GM18907 (cell line): Measurements from ENCODE around the gene SYDE1.
"Not testable (repeated sequence)": the region's sequence is repeated elsewhere in the genome, so short reads cannot be mapped to it uniquely, and the experiment has no call there.

Experiments
- ATAC-seq: cut with Tn5 transposase; IDR thresholded peaks from one replicate; pipeline ENCODE4 v1.9.1; 2021; ENCODE audit warnings: mild to moderate bottlenecking, moderate library complexity; ENCODE audit not compliant: unreplicated experiment

Gene SYDE1, protein sequence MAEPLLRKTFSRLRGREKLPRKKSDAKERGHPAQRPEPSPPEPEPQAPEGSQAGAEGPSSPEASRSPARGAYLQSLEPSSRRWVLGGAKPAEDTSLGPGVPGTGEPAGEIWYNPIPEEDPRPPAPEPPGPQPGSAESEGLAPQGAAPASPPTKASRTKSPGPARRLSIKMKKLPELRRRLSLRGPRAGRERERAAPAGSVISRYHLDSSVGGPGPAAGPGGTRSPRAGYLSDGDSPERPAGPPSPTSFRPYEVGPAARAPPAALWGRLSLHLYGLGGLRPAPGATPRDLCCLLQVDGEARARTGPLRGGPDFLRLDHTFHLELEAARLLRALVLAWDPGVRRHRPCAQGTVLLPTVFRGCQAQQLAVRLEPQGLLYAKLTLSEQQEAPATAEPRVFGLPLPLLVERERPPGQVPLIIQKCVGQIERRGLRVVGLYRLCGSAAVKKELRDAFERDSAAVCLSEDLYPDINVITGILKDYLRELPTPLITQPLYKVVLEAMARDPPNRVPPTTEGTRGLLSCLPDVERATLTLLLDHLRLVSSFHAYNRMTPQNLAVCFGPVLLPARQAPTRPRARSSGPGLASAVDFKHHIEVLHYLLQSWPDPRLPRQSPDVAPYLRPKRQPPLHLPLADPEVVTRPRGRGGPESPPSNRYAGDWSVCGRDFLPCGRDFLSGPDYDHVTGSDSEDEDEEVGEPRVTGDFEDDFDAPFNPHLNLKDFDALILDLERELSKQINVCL

DNA sequence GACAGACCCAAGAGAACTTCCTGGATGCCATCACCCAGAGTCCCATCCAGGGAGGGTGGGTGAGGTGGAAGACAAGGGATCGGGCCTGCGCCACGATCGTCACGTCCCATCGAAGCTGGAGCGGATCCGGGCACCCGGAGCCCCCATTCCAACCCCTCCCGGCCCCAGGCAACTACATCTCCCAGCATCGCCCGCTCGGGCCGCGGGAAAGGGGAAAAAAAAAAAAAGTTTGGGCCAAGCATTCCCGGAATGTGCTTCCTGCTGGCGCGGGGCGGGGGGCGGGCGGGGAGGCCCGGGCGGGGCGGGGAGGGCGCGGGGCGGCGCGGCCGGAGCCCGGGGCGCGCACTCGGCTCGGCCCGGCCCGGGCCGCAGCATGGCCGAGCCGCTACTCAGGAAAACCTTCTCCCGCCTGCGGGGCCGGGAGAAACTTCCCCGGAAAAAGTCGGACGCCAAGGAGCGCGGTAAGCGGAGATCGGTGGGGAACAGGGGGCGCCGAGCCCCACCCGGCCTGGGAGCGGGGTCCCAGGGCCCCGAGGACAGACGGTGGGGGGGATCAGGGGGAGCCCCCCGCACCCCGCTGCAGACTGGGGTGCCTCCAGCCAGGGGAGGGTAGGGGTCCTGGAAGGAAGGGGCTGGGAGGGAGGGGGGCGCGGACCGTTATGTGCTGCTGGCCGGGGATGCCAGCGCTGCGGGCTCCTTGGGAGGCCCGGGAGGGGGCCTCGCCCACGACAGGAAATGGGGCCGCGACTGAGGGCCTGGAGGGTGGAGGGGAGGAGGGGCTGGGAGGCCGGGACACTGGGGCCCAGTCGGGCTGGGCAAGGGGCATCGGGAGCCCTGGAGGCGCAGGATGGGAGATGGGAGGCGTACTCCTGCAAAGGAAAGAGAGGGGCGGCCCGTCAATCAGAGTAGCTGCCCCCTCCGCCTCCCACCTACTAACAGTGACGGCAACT is at the start of gene SYDE1:
SYDE1 (plus strand) TSS at position 341 of the 950 bp plus-strand sequence; CDS start at position 374, 33 bp downstream.
- ATAC-seq, result no peak

- ATAC-seq, result no peak
Observed at GRCh38 chr19:15062036-15062435, 45.2 kb upstream of the SYDE1 start.

DNA sequence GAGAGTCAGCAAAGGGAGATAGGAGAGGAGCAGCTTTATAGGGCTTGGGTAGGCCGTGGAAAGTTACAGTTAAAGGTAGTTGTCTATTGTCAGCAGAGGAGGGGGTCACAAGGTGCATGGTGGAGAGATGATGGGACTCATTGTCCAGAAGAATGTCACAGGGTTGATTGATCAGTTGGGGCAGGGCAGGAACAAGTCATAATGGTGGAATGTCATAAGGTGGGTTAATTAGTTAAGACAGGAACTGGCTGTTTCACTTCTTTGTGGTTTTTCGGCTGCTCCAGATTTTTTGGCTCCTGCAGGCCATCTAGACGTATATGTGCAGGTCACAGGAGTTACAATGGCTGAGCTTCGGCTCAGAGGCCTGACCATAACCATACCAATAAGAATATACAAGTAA is 36.8 kb upstream of the SYDE1 start:
- ATAC-seq, result not testable (repeated sequence)

- ATAC-seq, result no peak
Observed at GRCh38 chr19:15072930-15073647, 34.1 kb upstream of the SYDE1 start.

DNA sequence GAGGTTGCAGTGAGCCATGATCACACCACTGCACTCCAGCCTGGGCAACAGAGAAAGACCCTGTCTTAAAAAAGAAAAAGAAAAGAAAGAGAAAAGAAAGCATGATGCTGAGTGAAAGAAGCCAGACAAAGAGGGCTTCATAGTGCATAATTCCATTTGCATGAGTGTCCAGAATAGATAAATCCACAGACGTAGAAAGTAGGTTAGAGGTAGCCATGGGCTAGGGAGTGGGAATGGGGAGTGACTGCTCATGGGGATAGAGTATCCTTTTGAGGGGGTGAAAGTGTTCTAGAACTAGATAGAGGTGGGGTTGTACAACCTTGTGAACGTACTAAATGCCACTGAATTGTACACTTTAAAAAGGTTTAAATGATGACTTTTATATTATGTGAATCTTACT is 32.8 kb upstream of the SYDE1 start:
- ATAC-seq, result no peak

DNA sequence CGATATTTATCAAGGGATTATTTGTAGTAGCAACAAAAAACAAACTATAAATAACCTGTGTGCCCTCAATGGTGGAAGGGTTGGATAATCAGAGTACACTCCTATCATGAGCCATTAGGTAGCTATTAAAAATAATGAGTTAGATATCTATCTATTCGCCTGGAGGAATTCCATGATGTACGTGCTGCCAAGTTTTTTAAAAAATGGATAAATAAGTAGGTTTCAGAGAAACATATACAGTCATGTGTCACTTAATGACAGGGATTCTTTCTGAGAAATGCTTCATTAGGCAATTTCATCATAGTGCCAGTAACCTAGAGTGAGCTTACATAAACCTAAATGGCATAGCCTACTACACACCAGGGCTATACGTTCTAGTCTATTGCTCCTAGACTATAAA is 31.4 kb upstream of the SYDE1 start:
- ATAC-seq, result no peak

DNA sequence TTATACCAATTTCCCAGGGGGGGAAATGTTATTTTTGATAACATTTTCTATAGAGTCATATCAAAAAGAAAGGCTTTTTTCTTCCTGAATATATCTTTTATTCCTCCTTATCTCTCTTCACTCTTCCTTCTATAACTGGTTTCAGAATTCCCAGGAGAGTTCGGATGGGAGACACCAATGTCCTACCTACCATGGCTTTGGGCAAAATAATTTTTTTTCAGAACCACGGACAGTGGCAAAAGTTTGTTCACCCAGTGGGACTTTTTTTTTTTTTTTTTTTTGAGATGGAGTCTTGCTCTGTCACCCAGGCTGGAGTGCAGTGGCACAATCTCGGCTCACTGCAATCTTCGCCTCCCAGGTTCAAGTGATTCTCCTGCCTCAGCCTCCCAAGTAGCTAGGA is 27.2 kb upstream of the SYDE1 start:
- not testable (repeated sequence) for ATAC-seq

- ATAC-seq, result no peak
Observed at GRCh38 chr19:15081911-15082310, 25.3 kb upstream of the SYDE1 start, which contains the start of gene OR1I1. TSS of gene OR1I1 (plus strand) at chr19:15082211. CDS start at chr19:15087066, 4,855 bp downstream.

GRCh38 chr19:15087182-15087581 is 20.0 kb upstream of the SYDE1 start:
- ATAC-seq, result no peak

GRCh38 chr19:15091918-15092753 is 15.1 kb upstream of the SYDE1 start:
- ATAC-seq, result no peak

DNA sequence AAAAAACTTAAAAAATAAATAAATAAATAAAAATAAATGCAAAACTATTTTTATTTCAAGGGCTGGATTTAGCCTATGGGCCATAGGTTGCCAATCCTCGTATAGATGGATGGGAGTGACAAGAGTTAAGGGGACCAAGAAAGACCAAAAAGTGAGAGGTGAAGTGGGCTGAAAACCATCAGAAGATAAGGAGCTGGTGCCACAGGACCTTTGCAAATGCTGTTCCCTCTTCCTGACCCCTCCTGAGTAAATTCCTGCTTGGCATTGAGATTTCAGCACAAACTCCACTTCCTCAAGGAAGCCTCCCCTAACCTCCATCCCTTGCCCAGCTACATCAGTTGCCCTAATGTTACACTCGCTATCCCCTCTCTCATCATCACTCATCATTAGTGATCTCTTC is 14.2 kb upstream of the SYDE1 start:
- ATAC-seq, result no peak

- no peak for ATAC-seq
Observed at GRCh38 chr19:15096223-15096622, 11.0 kb upstream of the SYDE1 start.

GRCh38 chr19:15097980-15098379 is 9.2 kb upstream of the SYDE1 start:
- not testable (repeated sequence) for ATAC-seq

DNA sequence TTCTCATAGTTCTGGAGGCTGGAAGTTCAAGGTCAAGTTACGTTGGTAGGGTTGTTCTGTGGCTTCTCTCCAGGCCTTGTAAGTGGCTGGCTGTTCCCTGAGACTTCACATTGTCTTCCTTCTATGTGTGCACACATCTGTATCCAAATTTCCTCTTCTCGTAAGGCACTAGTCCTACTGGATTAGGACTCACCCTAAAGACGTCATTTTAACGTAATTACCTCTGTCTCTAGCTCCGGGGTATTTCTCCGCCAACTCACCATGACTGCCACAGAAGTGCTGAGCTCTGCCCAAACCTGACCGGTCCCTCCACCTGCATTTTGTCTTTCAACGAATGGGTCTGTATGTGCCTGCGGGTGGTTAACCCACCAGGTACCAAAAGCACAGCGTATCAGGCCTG is 8.7 kb upstream of the SYDE1 start:
- no peak for ATAC-seq

- no peak for ATAC-seq
Observed at GRCh38 chr19:15099017-15099582, 8.1 kb upstream of the SYDE1 start.

- ATAC-seq, result no peak
Observed at GRCh38 chr19:15101479-15102082, 5.6 kb upstream of the SYDE1 start.

DNA sequence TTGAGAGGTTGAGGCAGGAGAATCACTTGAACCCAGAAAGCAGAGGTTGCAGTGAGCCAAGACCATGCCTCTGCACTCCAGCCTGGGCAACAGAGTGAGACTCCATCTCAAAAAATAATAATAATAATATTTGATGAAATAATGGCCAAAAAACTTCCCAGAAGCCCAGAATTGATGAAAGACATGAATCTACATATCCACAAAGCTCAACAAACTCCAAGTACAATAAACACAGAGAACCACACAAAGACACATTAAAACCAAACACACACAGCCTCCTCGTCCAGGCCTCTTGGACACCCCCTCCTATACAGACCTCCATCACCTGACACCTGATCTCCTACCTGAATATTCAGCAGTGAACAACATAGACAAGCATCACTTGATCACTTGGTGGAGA is 3.2 kb upstream of the SYDE1 start:
- no peak for ATAC-seq

DNA sequence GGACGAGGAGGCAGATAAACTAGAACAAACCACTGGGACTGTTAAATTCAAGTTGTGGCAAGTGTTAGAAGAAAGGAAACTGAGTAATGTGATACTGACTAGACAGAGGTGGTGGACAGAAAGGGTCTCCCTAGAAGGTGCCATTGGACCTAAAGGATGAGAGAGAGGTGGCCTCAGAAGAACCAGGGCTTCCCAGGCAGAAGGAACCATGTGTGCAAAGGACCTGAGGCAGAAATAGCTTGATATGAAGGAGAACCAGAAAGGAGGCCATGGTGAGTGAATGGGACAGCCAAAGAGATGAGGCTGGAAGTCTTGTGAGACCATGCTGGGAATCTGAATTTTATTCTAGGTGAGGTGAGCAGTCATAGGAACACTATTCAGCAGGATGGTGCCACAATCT is 2.8 kb upstream of the SYDE1 start:
- no peak for ATAC-seq

GRCh38 chr19:15105044-15105443 is 2.2 kb upstream of the SYDE1 start:
- ATAC-seq, result no peak
